Brain microvascular endothelial cell (primary cell): Measurements from ENCODE around the gene FAM184B.

Experiments used
- DNase-seq: peaks from one replicate; pipeline ENCODE4 v3.0.0-alpha.2; 2020
- H3K27ac ChIP-seq: fragments of 250-450 bp; sonication (Bioruptor Pico); 2 replicates; pipeline ENCODE4 v1.5.1; 2020; ENCODE audit warnings: mild to moderate bottlenecking, moderate library complexity
- H3K27me3 ChIP-seq: fragments of 250-450 bp; sonication (Bioruptor Pico); replicated peaks from 2 replicates; pipeline ENCODE4 v1.5.1; 2020; ENCODE audit warnings: mild to moderate bottlenecking
- H3K36me3 ChIP-seq: fragments of 250-450 bp; sonication (Bioruptor Pico); replicated peaks from 2 replicates; pipeline ENCODE4 v1.5.1; 2020; ENCODE audit warnings: mild to moderate bottlenecking
- H3K4me3 ChIP-seq: 2 replicates; pipeline ENCODE4 v1.5.1; 2011; ENCODE audit warnings: low read depth, mild to moderate bottlenecking, control low read depth, low read length, moderate library complexity
- in situ Hi-C: cut with HindIII; loops from 2 replicates; pipeline ENCODE4 v1.10.0; 2017; ENCODE audit warnings: low sequenced_read_pairs, low pct_ligation_motif_present
- TF ChIP-seq, protein P1 (sequence below): IDR thresholded peaks from 2 replicates; pipeline ENCODE4 v1.5.1; 2011; ENCODE audit warnings: low read depth, mild to moderate bottlenecking, moderate library complexity, low read length, control low read depth, inconsistent platforms; ENCODE audit errors: missing control alignments

Gene FAM184B

DNA sequence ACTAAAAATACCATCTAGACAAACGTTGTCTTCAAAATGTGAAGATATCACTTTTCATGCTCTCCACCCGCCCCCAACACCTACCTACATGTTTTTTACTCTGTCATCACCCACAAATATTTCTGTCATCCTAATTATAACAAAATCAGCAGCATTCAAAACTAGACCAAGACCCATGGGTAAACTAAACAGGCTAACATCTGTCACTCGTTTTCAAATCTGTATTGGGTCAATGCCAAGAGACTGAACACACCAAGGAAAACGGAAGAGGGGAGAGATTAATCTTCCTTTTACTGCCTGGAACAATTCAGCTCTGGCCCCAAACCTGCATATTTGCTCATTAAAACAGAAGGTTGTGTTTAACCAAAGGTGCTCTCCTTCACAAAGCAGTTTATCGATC lies 17.5 kb downstream of the FAM184B start:
- H3K27ac ChIP-seq, result no peak overlapping the region
- no peak for DNase-seq
- TF ChIP-seq, protein P1, sequence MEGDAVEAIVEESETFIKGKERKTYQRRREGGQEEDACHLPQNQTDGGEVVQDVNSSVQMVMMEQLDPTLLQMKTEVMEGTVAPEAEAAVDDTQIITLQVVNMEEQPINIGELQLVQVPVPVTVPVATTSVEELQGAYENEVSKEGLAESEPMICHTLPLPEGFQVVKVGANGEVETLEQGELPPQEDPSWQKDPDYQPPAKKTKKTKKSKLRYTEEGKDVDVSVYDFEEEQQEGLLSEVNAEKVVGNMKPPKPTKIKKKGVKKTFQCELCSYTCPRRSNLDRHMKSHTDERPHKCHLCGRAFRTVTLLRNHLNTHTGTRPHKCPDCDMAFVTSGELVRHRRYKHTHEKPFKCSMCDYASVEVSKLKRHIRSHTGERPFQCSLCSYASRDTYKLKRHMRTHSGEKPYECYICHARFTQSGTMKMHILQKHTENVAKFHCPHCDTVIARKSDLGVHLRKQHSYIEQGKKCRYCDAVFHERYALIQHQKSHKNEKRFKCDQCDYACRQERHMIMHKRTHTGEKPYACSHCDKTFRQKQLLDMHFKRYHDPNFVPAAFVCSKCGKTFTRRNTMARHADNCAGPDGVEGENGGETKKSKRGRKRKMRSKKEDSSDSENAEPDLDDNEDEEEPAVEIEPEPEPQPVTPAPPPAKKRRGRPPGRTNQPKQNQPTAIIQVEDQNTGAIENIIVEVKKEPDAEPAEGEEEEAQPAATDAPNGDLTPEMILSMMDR, result no peak
- in situ Hi-C loops, result no loop called here
- H3K27me3 ChIP-seq, result no peaks in the 10 kb centered on the region
- H3K4me3 ChIP-seq, result no peak overlapping the region
- no peaks in the 10 kb centered on the region for H3K36me3 ChIP-seq

DNA sequence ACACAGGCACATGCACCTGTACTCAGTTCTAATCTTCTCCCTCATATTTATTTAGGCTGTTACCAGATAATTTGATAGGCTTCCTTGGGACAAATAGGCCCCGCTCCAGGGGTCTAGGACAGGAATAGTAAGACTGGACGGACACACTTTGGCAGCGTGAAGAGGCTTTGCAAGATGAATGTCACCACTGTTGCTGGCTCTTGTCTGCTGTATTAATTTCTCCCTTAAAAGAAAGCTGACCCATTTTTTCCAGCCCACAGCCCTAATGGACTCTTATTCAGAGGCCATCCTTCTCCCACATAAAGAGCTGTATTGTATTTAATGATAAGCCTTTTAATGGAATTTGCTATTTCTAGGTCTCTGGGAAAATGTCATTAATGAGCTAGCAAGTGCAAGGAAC lies 18.0 kb downstream of the FAM184B start:
- in situ Hi-C loops, result no loop called here

DNA sequence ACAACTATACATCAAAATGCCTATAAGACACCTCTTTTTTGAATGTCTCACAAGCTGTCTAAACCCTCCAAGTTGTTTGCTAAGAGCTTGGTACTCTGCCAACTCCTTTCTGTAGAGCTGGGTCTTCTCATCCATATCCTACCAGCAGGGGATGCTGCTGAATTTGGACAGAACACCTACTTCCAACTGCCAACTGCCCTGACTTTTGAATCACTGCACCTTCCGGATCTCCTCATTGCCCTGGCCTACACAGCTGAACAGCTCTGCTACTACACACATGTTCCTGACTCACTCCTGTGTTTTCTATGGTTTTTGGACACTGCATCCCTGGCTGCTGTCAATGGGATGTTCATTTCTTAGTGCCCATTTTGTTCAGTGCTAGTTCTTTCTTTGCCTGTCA lies 18.7 kb downstream of the FAM184B start:
- Histone ChIP-seq H3K36me3 (no peaks in the 10 kb centered on the region), H3K27me3 (no peaks in the 10 kb centered on the region), H3K27ac (no peak overlapping the region), H3K4me3 (no peak overlapping the region)
- in situ Hi-C loops, result no loop called here
- DNase-seq, result no peak
- TF ChIP-seq, protein P1, result peak; percentile 46

More for the DNA sequence above, 18.0 kb downstream of the FAM184B start:
- DNase-seq, result no peak
- no peak overlapping the region for H3K27ac ChIP-seq
- no peak overlapping the region for H3K4me3 ChIP-seq
- H3K27me3 ChIP-seq, result no peaks in the 10 kb centered on the region
- TF ChIP-seq, protein P1, result no peak
- no peaks in the 10 kb centered on the region for H3K36me3 ChIP-seq

DNA sequence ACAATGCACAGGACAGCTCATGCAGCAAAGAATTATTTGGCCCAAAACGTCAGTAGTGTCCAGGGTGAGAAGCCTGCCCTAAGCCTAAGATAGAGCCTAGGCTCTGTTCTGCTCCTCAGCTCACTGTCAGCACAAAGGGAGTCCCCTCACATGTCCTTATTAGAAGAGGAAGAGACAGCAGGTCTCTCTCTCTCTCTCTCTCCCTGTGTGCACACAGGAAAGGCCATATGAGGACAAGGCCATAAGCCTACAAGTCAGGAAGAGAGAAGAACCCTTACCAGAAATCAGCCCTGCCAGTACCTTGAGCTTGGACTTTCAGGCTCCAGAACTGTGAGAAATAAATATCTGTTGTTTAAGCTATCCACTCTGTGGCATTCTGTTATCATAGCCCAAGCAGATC lies 20.4 kb downstream of the FAM184B start:
- TF ChIP-seq, protein P1, result no peak
- H3K27me3 ChIP-seq, result no peaks in the 10 kb centered on the region
- DNase-seq, result no peak
- H3K4me3 ChIP-seq, result no peak overlapping the region
- H3K27ac ChIP-seq, result no peak overlapping the region
- in situ Hi-C loops, result no loop called here
- no peaks in the 10 kb centered on the region for H3K36me3 ChIP-seq

DNA sequence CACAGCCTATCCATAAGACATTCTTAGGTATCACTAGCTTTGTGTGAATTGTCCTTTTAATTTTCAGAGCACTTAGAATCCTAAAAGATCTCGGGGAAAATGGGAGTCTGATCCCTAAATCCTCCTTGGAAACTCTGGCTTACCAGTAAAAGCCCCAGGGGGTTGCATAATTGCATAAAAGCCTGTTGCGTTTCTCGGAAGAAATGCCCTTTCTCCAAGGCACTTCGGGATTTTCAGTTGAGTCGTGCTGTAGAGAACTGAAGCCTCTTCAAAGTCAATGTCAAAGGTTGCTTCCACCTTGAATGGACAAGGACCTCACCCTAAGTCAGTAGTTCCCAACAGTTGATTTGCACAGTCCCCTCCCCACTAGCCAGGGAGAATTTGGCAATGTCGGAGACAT lies 20.8 kb downstream of the FAM184B start:
- H3K36me3 ChIP-seq, result no peaks in the 10 kb centered on the region
- in situ Hi-C loops, result no loop called here
- TF ChIP-seq, protein P1, result no peak
- no peak overlapping the region for H3K4me3 ChIP-seq
- no peak for DNase-seq
- H3K27me3 ChIP-seq, result no peaks in the 10 kb centered on the region
- H3K27ac ChIP-seq, result no peak overlapping the region

DNA sequence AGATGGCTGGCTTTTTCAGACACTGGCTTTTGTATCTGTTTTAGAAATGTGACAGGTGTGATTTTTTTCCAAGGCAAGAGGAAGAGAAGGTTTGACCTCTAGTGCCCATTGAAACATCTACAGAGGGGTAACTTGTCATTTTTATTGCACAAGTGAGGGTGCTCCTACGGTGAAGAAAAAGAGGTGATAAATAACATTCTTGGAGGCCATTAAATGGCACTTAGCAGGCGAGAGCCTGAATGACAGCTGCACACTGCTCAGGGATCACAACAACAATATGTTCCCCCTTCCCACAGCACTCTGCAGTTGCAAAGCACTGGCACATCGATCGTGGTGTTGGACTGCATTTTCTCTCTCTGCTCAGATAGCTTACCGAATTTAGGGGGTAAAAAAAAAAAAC lies 22.9 kb downstream of the FAM184B start:
- TF ChIP-seq, protein P1, result no peak
- in situ Hi-C loops, result no loop called here
- no peaks in the 10 kb centered on the region for H3K27me3 ChIP-seq
- no peak overlapping the region for H3K27ac ChIP-seq
- no peaks in the 10 kb centered on the region for H3K36me3 ChIP-seq
- no peak overlapping the region for H3K4me3 ChIP-seq
- DNase-seq, result no peak
